Measurements from ENCODE around the gene PSG6. TPM values are rescaled to one million over a fixed set of nuclear protein-coding genes. Genes with fewer than 3 reads are reported as not detected.
"Not testable (repeated sequence)": the region's sequence is repeated elsewhere in the genome, so short reads cannot be mapped to it uniquely, and the experiment has no call there.

Gene PSG6
- total and polyA plus RNA-seq, 8 donors = not detected

DNA sequence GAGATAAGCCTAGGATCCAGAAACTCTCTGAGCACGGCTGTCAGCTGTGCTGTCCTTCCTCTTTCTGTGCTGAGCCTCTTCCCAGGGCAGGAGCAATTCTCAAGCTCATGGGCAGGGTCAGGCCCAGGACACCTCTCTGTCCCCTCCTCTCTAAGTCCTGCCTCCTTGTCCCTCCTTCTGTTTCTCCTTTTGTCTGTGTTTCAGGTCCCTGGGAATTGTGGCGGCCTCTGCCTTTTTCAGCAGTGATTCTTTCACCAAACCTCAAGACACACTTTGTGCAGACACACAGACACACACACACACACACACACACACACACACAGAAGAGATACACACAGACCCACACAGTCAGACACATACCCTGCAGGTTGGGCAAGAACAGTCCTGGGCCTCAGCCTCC is 38.1 kb downstream of the PSG6 start, which contains the start of gene PSG1:
PSG1 (minus strand) TSS at position 101 of the 400 bp plus-strand sequence. CDS start 132 bp downstream, outside the sequence.
- no peaks in the 10 kb centered on the region for H3K9me3 ChIP-seq
- peaks cover 0 to 5% (median 3%) of the 10 kb centered on the region in 3 donors for H3K27me3 ChIP-seq
- intact Hi-C loops (cut with DNase I; ENCODE audit: low total_unique reads) = no loop called here
- H3K4me3 ChIP-seq = no peak within 1 kb of the TSS
- no peak for DNase-seq
- TF ChIP-seq POLR2A (IDR thresholded peaks at IDR 0.05) (no peak), EP300 (IDR thresholded peaks at IDR 0.05) (no peak), POLR2AphosphoS5 (IDR thresholded peaks at IDR 0.05) (no peak)
- TF ChIP-seq, protein P1, sequence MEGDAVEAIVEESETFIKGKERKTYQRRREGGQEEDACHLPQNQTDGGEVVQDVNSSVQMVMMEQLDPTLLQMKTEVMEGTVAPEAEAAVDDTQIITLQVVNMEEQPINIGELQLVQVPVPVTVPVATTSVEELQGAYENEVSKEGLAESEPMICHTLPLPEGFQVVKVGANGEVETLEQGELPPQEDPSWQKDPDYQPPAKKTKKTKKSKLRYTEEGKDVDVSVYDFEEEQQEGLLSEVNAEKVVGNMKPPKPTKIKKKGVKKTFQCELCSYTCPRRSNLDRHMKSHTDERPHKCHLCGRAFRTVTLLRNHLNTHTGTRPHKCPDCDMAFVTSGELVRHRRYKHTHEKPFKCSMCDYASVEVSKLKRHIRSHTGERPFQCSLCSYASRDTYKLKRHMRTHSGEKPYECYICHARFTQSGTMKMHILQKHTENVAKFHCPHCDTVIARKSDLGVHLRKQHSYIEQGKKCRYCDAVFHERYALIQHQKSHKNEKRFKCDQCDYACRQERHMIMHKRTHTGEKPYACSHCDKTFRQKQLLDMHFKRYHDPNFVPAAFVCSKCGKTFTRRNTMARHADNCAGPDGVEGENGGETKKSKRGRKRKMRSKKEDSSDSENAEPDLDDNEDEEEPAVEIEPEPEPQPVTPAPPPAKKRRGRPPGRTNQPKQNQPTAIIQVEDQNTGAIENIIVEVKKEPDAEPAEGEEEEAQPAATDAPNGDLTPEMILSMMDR (IDR thresholded peaks at IDR 0.05) = no peak
- WGBS, 5 donors = 16 to 80% (median 64%) methylated on average over 2 of the region's 2 CpGs
- no peaks in the 10 kb centered on the region for H3K36me3 ChIP-seq
- H3K27ac ChIP-seq = no peak within 1 kb of the TSS
- no peaks in the 10 kb centered on the region for H3K4me1 ChIP-seq

GRCh38 chr19:42876596-42876995 is 41.1 kb downstream of the PSG6 start:
- DNase-seq; H3K4me3 ChIP-seq; H3K9me3 ChIP-seq; H3K36me3 ChIP-seq; H3K27me3 ChIP-seq; H3K27ac ChIP-seq; H3K4me1 ChIP-seq; intact Hi-C loops (cut with DNase I; ENCODE audit: low total_unique reads): not testable (repeated sequence)

- H3K4me1 ChIP-seq; H3K27ac ChIP-seq; H3K27me3 ChIP-seq; H3K4me3 ChIP-seq; H3K36me3 ChIP-seq; intact Hi-C loops (cut with DNase I; ENCODE audit: low total_unique reads); H3K9me3 ChIP-seq; DNase-seq: not testable (repeated sequence)
- WGBS, 5 donors = 29 to 53% (median 38%) methylated on average over 1 of the region's 1 CpG
Measured at GRCh38 chr19:42875881-42876280, 41.8 kb downstream of the PSG6 start.

GRCh38 chr19:42874901-42875813 is 42.5 kb downstream of the PSG6 start:
- 49 to 75% (median 71%) methylated on average over 4 of the region's 4 CpGs for WGBS, 5 donors
- not testable (repeated sequence) for H3K9me3 ChIP-seq

GRCh38 chr19:42874136-42874535 is 43.6 kb downstream of the PSG6 start:
- intact Hi-C loops (cut with DNase I; ENCODE audit: low total_unique reads); H3K4me3 ChIP-seq; H3K27me3 ChIP-seq; H3K27ac ChIP-seq; H3K36me3 ChIP-seq; DNase-seq; H3K9me3 ChIP-seq; H3K4me1 ChIP-seq: not testable (repeated sequence)
- 68 to 89% (median 78%) methylated on average over 3 of the region's 3 CpGs for WGBS, 5 donors

More at GRCh38 chr19:42874901-42875813, 42.5 kb downstream of the PSG6 start:
- H3K36me3 ChIP-seq; H3K4me3 ChIP-seq; DNase-seq; H3K27ac ChIP-seq; H3K27me3 ChIP-seq; intact Hi-C loops (cut with DNase I; ENCODE audit: low total_unique reads); H3K4me1 ChIP-seq: not testable (repeated sequence)

DNA sequence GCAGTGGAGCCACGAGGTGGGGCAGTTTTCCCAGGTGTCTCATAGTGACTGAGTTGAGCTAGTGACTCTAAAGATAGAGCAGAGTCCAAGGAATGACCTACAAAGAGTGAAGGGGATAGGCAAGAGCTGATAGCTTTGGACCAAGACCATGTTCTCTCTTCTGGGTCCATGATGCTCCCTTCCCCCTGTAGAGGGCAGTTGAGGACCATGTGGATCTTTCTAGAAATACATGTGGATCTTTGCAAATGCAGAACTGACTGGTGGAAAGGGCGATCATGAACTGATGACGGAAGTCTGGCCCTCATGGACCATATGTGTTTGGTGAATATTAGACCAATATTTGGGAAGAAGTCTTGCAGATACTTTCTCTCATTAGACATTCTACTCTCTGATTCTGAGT is 45.1 kb downstream of the PSG6 start:
- Histone ChIP-seq H3K4me3 (no peak overlapping the region), H3K27ac (no peak overlapping the region), H3K27me3 (no peaks in the 10 kb centered on the region), H3K4me1 (no peaks in the 10 kb centered on the region), H3K9me3 (no peaks in the 10 kb centered on the region), H3K36me3 (no peaks in the 10 kb centered on the region)
- 56 to 65% (median 61%) methylated on average over 3 of the region's 3 CpGs for WGBS, 5 donors
- intact Hi-C loops (cut with DNase I; ENCODE audit: low total_unique reads) = no loop called here
- no peak for DNase-seq
- TF ChIP-seq POLR2AphosphoS5 (IDR thresholded peaks at IDR 0.05) (no peak), POLR2A (IDR thresholded peaks at IDR 0.05) (no peak)
- TF ChIP-seq, protein P1 (IDR thresholded peaks at IDR 0.05) = no peak

Data from stomach (tissue), 9 donors.